Body of pancreas (tissue), 4 donors: ENCODE data around the gene PPP6R1. TPM values are rescaled to one million over a fixed set of nuclear protein-coding genes. Genes with fewer than 3 reads are reported as not detected.

Experiments
- ATAC-seq: fragments of 150-250 bp; one replicate; pipeline ENCODE4 v1.9.1; 2016
- DNase-seq, 4 donors: peaks; one replicate each; pipeline ENCODE4 v3.0.0-alpha.2; 2019
- H3K27ac ChIP-seq, 4 donors: fragments of 200-600 bp; sonication (generic); 1 replicate in 3 of 4; 2 replicates in 1 of 4; pipeline versions ENCODE4 v1.5.1 to v1.6.1; 2016 to 2019; ENCODE audit warnings: mild to moderate bottlenecking in 1 of 4, mixed read lengths in 1 of 4, moderate library complexity in 1 of 4
- H3K27me3 ChIP-seq, 2 donors: fragments of 200-600 bp; sonication (generic); one replicate each; pipeline ENCODE4 v1.6.0; 2016; ENCODE audit warnings: mild to moderate bottlenecking in 1 of 2
- H3K36me3 ChIP-seq, 2 donors: fragments of 200-600 bp; sonication (generic); replicated peaks in 1 of 2; 2 replicates each; pipeline ENCODE4 v1.5.1; 2016; ENCODE audit warnings: low read depth in 2 of 2; ENCODE audit not compliant: insufficient read depth in 1 of 2
- H3K4me1 ChIP-seq: fragments of 200-600 bp; sonication (generic); one replicate; pipeline ENCODE4 v1.6.0; 2016
- H3K4me3 ChIP-seq, 2 donors: fragments of 200-600 bp; sonication (generic); 1 replicate in 1 of 2; 2 replicates in 1 of 2; pipeline ENCODE4 v1.5.1; 2016 to 2019
- H3K9me3 ChIP-seq, 3 donors: fragments of 200-600 bp; sonication (generic); 1 replicate in 2 of 3; 2 replicates in 1 of 3; pipeline ENCODE4 v1.5.1; 2016
- POLR2A ChIP-seq, 3 donors: fragments of 450-650 bp; IDR thresholded peaks; one replicate each; pipeline ENCODE4 v1.6.1; 2016; ENCODE audit warnings: antibody characterized with exemption in 3 of 3, mild to moderate bottlenecking in 2 of 3
- WGBS, 2 donors: methylation state at CpG; one replicate each; pipeline ENCODE4 v1.1.5; 2017; 5-methylcytosine and 5-hydroxymethylcytosine counted together
- intact Hi-C: fragments of 100-400 bp; cut with DNase I; formaldehyde crosslinking; loops from one replicate; pipeline ENCODE4 v1.15.1; 2023
- microRNA-seq, 2 donors: library from miRNA; unstranded; fragments of <30 nt; microRNA quantifications; one replicate each; pipeline ENCODE4, GENCODE V29; 2016; ENCODE audit warnings: borderline number of aligned reads in 2 of 2, borderline replicate concordance in 2 of 2
- small RNA-seq: library from RNA; depleted of rRNA; stranded (forward); fragments of <200 nt; gene quantifications from one replicate; pipeline ENCODE3, GENCODE V24; 2016
- total RNA-seq, 2 donors: library from RNA; depleted of rRNA; stranded (reverse); fragments of >200 nt; gene quantifications; one replicate each; pipeline ENCODE4 v1.1.0, GENCODE V29; 2016
- TF ChIP-seq, protein P1 (sequence below), 7 experiments: fragments of 450-650 bp in 4 of 7; fragments of 200-600 bp in 3 of 7; sonication (generic) in 3 of 7; IDR thresholded peaks; one replicate each; pipeline ENCODE4 v1.5.1; 2016 to 2019; ENCODE audit warnings: antibody characterized with exemption in 7 of 7

Gene PPP6R1
- total RNA-seq, 2 donors from 2014 or later: 19.2 to 20.8 TPM

DNA sequence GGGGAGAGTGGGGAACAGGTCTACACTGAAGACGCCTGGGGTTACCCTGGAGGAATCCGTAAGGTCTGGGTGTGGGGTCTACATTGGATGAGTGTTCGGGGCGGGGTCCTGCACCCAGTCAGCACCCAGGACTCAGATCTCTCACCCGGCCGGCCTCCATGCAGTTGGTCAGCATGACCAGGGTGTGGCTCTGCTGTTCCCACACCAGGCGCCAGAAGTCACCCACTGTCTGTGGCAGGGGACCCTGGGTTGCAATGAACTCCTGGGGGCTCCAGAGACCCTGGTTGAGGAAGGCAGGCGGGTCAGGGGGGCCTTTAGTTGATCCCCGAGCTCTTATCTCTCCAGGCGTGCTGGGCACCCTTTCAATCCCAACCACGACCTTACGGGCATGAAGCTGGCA lies 72.7 kb downstream of the PPP6R1 start:
- DNase-seq: no peak
- no peak overlapping the region for H3K4me3 ChIP-seq
- H3K27ac ChIP-seq: no peak overlapping the region
- no peaks in the 10 kb centered on the region for H3K4me1 ChIP-seq
- H3K36me3 ChIP-seq: no peaks in the 10 kb centered on the region
- H3K27me3 ChIP-seq: peaks cover 0 to under 1% of the 10 kb centered on the region in 2 donors
- 66 to 71% methylated on average over 5 to 11 of the region's 12 CpGs for WGBS, 2 donors
- H3K9me3 ChIP-seq: no peaks in the 10 kb centered on the region
- TF ChIP-seq, protein P1, sequence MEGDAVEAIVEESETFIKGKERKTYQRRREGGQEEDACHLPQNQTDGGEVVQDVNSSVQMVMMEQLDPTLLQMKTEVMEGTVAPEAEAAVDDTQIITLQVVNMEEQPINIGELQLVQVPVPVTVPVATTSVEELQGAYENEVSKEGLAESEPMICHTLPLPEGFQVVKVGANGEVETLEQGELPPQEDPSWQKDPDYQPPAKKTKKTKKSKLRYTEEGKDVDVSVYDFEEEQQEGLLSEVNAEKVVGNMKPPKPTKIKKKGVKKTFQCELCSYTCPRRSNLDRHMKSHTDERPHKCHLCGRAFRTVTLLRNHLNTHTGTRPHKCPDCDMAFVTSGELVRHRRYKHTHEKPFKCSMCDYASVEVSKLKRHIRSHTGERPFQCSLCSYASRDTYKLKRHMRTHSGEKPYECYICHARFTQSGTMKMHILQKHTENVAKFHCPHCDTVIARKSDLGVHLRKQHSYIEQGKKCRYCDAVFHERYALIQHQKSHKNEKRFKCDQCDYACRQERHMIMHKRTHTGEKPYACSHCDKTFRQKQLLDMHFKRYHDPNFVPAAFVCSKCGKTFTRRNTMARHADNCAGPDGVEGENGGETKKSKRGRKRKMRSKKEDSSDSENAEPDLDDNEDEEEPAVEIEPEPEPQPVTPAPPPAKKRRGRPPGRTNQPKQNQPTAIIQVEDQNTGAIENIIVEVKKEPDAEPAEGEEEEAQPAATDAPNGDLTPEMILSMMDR (IDR thresholded peaks at IDR 0.05): no peak
- no peak for TF ChIP-seq POLR2A (IDR thresholded peaks at IDR 0.05)
- no peak for ATAC-seq
- intact Hi-C loops: no loop called here

DNA sequence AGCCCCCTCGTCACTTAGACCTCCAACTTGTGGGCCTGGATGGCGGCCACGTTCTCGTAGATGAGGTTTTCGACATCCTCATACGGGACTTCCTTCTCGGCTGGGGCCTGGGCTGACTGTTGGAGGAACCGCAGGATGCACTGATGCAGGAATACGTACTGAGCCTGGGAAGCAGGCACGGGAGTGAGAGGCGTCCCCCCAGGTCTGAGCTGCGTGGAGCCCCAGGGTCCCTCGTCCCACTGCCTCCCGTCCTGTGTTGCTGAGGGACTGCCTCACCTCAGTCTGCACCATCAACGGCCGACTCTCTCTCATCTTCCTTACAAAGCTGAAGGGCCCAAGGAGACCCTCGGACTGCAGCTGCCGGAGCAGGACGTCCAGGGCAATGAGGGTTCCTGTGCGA lies 77.1 kb downstream of the PPP6R1 start:
- Histone ChIP-seq H3K9me3 (no peaks in the 10 kb centered on the region), H3K36me3 (no peaks in the 10 kb centered on the region), H3K4me3 (no peak overlapping the region), H3K27me3 (peaks cover 0 to 32% of the 10 kb centered on the region in 2 donors), H3K4me1 (peaks cover 18% of the 10 kb centered on the region), H3K27ac (no peak overlapping the region)
- TF ChIP-seq POLR2A (IDR thresholded peaks at IDR 0.05): no peak
- WGBS, 2 donors: 66 to 87% methylated on average over 6 to 20 of the region's 20 CpGs
- ATAC-seq (no peak), DNase-seq (no peak)
- intact Hi-C loops: no loop called here

Small RNA genes lying within 50 kb of the gene (microRNA-seq; reads per million reads assigned to microRNA genes)
- 0 to 1.9 reads per million in 2 donors for gene MIR6802
- 5.6 to 11.2 reads per million in 2 donors for gene MIR6803
- gene MIR6804: 0 to 0.47 reads per million in 2 donors

Small RNA genes lying within 50 kb of the gene (small RNA-seq; reads per million reads assigned to genes)
- gene MIR6802 (not detected), gene MIR6803 (not detected), gene MIR6804 (not detected)

Other genes starting within 250 kb of the PPP6R1 start
- gene GP6, start 220.8 kb downstream of the PPP6R1 start, total RNA-seq: under 1 TPM in 1 of 2 donors, not detected in 1; 0.78 TPM
- 10 to 100 TPM; 18.4 to 20.4 TPM for gene RDH13, start 195.9 kb downstream of the PPP6R1 start, total RNA-seq
- 10 to 100 TPM; 22.1 to 23.3 TPM for gene EPS8L1, start 183.1 kb downstream of the PPP6R1 start, total RNA-seq
- gene PPP1R12C, start 141.4 kb downstream of the PPP6R1 start, total RNA-seq: 100 to 1,000 TPM in 1 of 2 donors, 10 to 100 TPM in 1; 81.2 to 135 TPM
- gene TNNT1, start 109.8 kb downstream of the PPP6R1 start, total RNA-seq: not detected
- not detected for gene TNNI3, start 101.3 kb downstream of the PPP6R1 start, total RNA-seq
- 1 to 10 TPM; 1.6 TPM for gene DNAAF3, start 92.4 kb downstream of the PPP6R1 start, total RNA-seq
- gene SYT5, start 78.7 kb downstream of the PPP6R1 start, total RNA-seq: under 1 TPM in 1 of 2 donors, not detected in 1; 0.26 TPM
- 10 to 100 TPM; 14.8 to 15.8 TPM for gene PTPRH, start 49.5 kb downstream of the PPP6R1 start, total RNA-seq
- gene TMEM86B, start 30.3 kb downstream of the PPP6R1 start, total RNA-seq: 1 to 10 TPM; 1.6 to 3.0 TPM
- 10 to 100 TPM; 12.5 to 51.1 TPM for gene HSPBP1, start 21.1 kb upstream of the PPP6R1 start, total RNA-seq
- 1 to 10 TPM in 1 of 2 donors, under 1 TPM in 1; 0.66 to 1.0 TPM for gene BRSK1, start 25.0 kb upstream of the PPP6R1 start, total RNA-seq
- gene TMEM150B, start 66.3 kb upstream of the PPP6R1 start, total RNA-seq: 1 to 10 TPM in 1 of 2 donors, not detected in 1; 1.0 TPM
- 10 to 100 TPM; 14.8 to 17.6 TPM for gene KMT5C, start 80.9 kb upstream of the PPP6R1 start, total RNA-seq
- gene COX6B2, start 95.7 kb upstream of the PPP6R1 start, total RNA-seq: 1 to 10 TPM in 1 of 2 donors, not detected in 1; 1.6 TPM
- gene GARIN5B, start 104.2 kb upstream of the PPP6R1 start, total RNA-seq: not detected
- gene IL11, start 111.4 kb upstream of the PPP6R1 start, total RNA-seq: not detected
- gene TMEM190, start 117.8 kb upstream of the PPP6R1 start, total RNA-seq: not detected
- gene TMEM238, start 125.3 kb upstream of the PPP6R1 start, total RNA-seq: 10 to 100 TPM; 12.5 to 53.4 TPM
- gene RPL28, start 126.9 kb upstream of the PPP6R1 start, total RNA-seq: 100 to 1,000 TPM; 113 to 268 TPM
- gene UBE2S, start 148.8 kb upstream of the PPP6R1 start, total RNA-seq: 1 to 10 TPM; 6.5 to 7.9 TPM
- gene SHISA7, start 184.3 kb upstream of the PPP6R1 start, total RNA-seq: not detected
- gene ISOC2, start 202.6 kb upstream of the PPP6R1 start, total RNA-seq: 10 to 100 TPM; 38.4 to 75.8 TPM
- gene C19orf85, start 205.7 kb upstream of the PPP6R1 start, total RNA-seq: not detected
- gene ZNF628, start 217.6 kb upstream of the PPP6R1 start, total RNA-seq: 1 to 10 TPM; 3.4 to 8.2 TPM
- 1 to 10 TPM; 4.2 to 8.2 TPM for gene NAT14, start 226.2 kb upstream of the PPP6R1 start, total RNA-seq
- gene SSC5D, start 229.4 kb upstream of the PPP6R1 start, total RNA-seq: 1 to 10 TPM; 2.6 to 3.3 TPM